ENCODE data around the gene LMAN1L. TPM values are rescaled to one million over a fixed set of nuclear protein-coding genes. Genes with fewer than 3 reads are reported as not detected.

The LMAN1L gene
- total and polyA plus RNA-seq, 5 experiments from 2014 or later: 0.57 to 0.80 TPM; not detected in 3

- Mint-ChIP-seq H3K4me3 (no peak overlapping the region), H3K9me3 (no peaks in the 10 kb centered on the region), H3K27ac (peak overlapping the region; percentile 55 to 89 (median 82)), H3K4me1 (peaks cover 20 to 49% (median 44%) of the 10 kb centered on the region in 4 donors), H3K27me3 (no peaks in the 10 kb centered on the region), H3K36me3 (peaks cover 0 to 31% (median 0%) of the 10 kb centered on the region in 3 donors)
- ATAC-seq (no peak), DNase-seq (no peak)
- POLR2A ChIA-PET: interaction anchor here (0.9 to 1.9 kb wide), 3 partner anchors 12 to 50 kb away, joined by 4 to 7 read pairs (median 7); partner anchors contain the start of gene SCAMP2
These were observed 44.5 kb downstream of the LMAN1L start for GRCh38 chr15:74857082-74857655.

GRCh38 chr15:74857671-74858368 lies 45.2 kb downstream of the LMAN1L start:
- H3K4me3 Mint-ChIP-seq: peak overlapping the region in 6 of 10 donors; percentile 7 to 52 (median 18)
- peaks cover 0 to 24% (median 0%) of the 10 kb centered on the region in 3 donors for H3K36me3 Mint-ChIP-seq
- H3K9me3 Mint-ChIP-seq: no peaks in the 10 kb centered on the region
- peak overlapping the region; percentile 43 to 89 (median 72) for H3K27ac Mint-ChIP-seq
- POLR2A ChIA-PET: interaction anchor here (0.5 to 1.9 kb wide), 8 partner anchors 9 to 242 kb away, joined by 3 to 8 read pairs (median 4); partner anchors contain the start of genes CLK3, FAM219B and SCAMP2
- DNase-seq: no peak
- ATAC-seq: peak in 1 of 2 donors; percentile 57
- no peaks in the 10 kb centered on the region for H3K27me3 Mint-ChIP-seq
- peaks cover 20 to 52% (median 44%) of the 10 kb centered on the region in 4 donors for H3K4me1 Mint-ChIP-seq

GRCh38 chr15:74858369-74858740 lies 45.7 kb downstream of the LMAN1L start:
- Mint-ChIP-seq H3K4me3 (peak overlapping the region in 6 of 10 donors; percentile 12 to 40 (median 26)), H3K9me3 (no peaks in the 10 kb centered on the region), H3K27me3 (no peaks in the 10 kb centered on the region), H3K36me3 (peaks cover 0 to 19% (median 0%) of the 10 kb centered on the region in 3 donors), H3K4me1 (peaks cover 18 to 55% (median 45%) of the 10 kb centered on the region in 4 donors), H3K27ac (peak overlapping the region in 8 of 10 donors; percentile 24 to 89 (median 72))
- no peak for ATAC-seq
- no peak for DNase-seq
- POLR2A ChIA-PET: interaction anchor here (0.7 to 1.9 kb wide), 6 partner anchors 9 to 243 kb away, joined by 3 to 8 read pairs (median 4); partner anchors contain the start of genes CLK3, FAM219B and SCAMP2

- Mint-ChIP-seq H3K36me3 (peaks cover 0 to 27% (median 5%) of the 10 kb centered on the region in 3 donors), H3K27me3 (no peaks in the 10 kb centered on the region), H3K27ac (peak overlapping the region; percentile 45 to 92 (median 79)), H3K4me3 (peak overlapping the region in 9 of 10 donors; percentile 0 to 64 (median 34)), H3K4me1 (peaks cover 33 to 76% (median 69%) of the 10 kb centered on the region in 4 donors), H3K9me3 (no peaks in the 10 kb centered on the region)
- peak; percentile 63 to 67 for ATAC-seq
- DNase-seq: peak in 1 of 10 donors; percentile 11
- POLR2A ChIA-PET: interaction anchor here (0.7 kb wide), 2 partner anchors 12 to 15 kb away, joined by 4 to 5 read pairs; no protein-coding TSS in a partner anchor
These were observed 50.8 kb downstream of the LMAN1L start for GRCh38 chr15:74863239-74864056.

- POLR2A ChIA-PET: interaction anchor here (0.6 kb wide), 1 partner anchor 38 kb away, joined by 5 read pairs; the partner anchor contains the start of gene CPLX3
- H3K4me1 Mint-ChIP-seq: peaks cover 29 to 77% (median 69%) of the 10 kb centered on the region in 4 donors
- H3K27me3 Mint-ChIP-seq: no peaks in the 10 kb centered on the region
- H3K4me3 Mint-ChIP-seq: peak overlapping the region in 8 of 10 donors; percentile 10 to 77 (median 58)
- peak overlapping the region; percentile 45 to 94 (median 87) for H3K27ac Mint-ChIP-seq
- ATAC-seq: no peak
- no peak for DNase-seq
- H3K9me3 Mint-ChIP-seq: no peaks in the 10 kb centered on the region
- peaks cover 0 to 27% (median 5%) of the 10 kb centered on the region in 3 donors for H3K36me3 Mint-ChIP-seq
These were observed 51.7 kb downstream of the LMAN1L start for GRCh38 chr15:74864296-74864695.

GRCh38 chr15:74865316-74865715 lies 52.7 kb downstream of the LMAN1L start:
- H3K27me3 Mint-ChIP-seq: no peaks in the 10 kb centered on the region
- POLR2A ChIA-PET: interaction anchor here (0.7 to 1.0 kb wide), 3 partner anchors 25 to 416 kb away, joined by 3 to 4 read pairs (median 3); partner anchors contain the start of gene MPI
- no peak for ATAC-seq

GRCh38 chr15:74866090-74866489 lies 53.5 kb downstream of the LMAN1L start:
- no peaks in the 10 kb centered on the region for H3K27me3 Mint-ChIP-seq
- peak overlapping the region in 8 of 10 donors; percentile 8 to 99 (median 65) for H3K4me3 Mint-ChIP-seq
- H3K36me3 Mint-ChIP-seq: peaks cover 0 to 32% (median 5%) of the 10 kb centered on the region in 3 donors
- no peak for ATAC-seq
- POLR2A ChIA-PET: interaction anchor here (1.0 kb wide), 1 partner anchor 11 kb away, joined by 3 read pairs; no protein-coding TSS in a partner anchor
- DNase-seq: no peak
- peak overlapping the region; percentile 14 to 94 (median 84) for H3K27ac Mint-ChIP-seq
- H3K9me3 Mint-ChIP-seq: no peaks in the 10 kb centered on the region
- H3K4me1 Mint-ChIP-seq: peaks cover 38 to 85% (median 80%) of the 10 kb centered on the region in 4 donors

More at GRCh38 chr15:74865316-74865715, 52.7 kb downstream of the LMAN1L start:
- peak overlapping the region; percentile 15 to 94 (median 86) for H3K27ac Mint-ChIP-seq
- DNase-seq: no peak
- peak overlapping the region in 7 of 10 donors; percentile 54 to 99 (median 63) for H3K4me3 Mint-ChIP-seq
- H3K36me3 Mint-ChIP-seq: peaks cover 0 to 29% (median 5%) of the 10 kb centered on the region in 3 donors
- H3K9me3 Mint-ChIP-seq: no peaks in the 10 kb centered on the region
- peaks cover 35 to 81% (median 74%) of the 10 kb centered on the region in 4 donors for H3K4me1 Mint-ChIP-seq

- Mint-ChIP-seq H3K36me3 (peaks cover 0 to 34% (median 5%) of the 10 kb centered on the region in 3 donors), H3K27me3 (no peaks in the 10 kb centered on the region), H3K9me3 (no peaks in the 10 kb centered on the region), H3K4me3 (peak overlapping the region; percentile 49 to 99 (median 74)), H3K4me1 (peaks cover 41 to 94% (median 86%) of the 10 kb centered on the region in 4 donors), H3K27ac (peak overlapping the region; percentile 55 to 91 (median 84))
- POLR2A ChIA-PET: interaction anchor here (0.6 to 7.3 kb wide), 7 partner anchors 10 to 70 kb away, joined by 3 to 68 read pairs (median 5); partner anchors contain the start of genes COX5A, MPI and ULK3
- no peak for DNase-seq
- no peak for ATAC-seq
These were observed 54.9 kb downstream of the LMAN1L start for GRCh38 chr15:74867466-74868038.

GRCh38 chr15:74868059-74868458 lies 55.4 kb downstream of the LMAN1L start:
- ATAC-seq: no peak
- no peaks in the 10 kb centered on the region for H3K27me3 Mint-ChIP-seq

GRCh38 chr15:74869372-74869725 lies 56.7 kb downstream of the LMAN1L start:
- peaks cover 37 to 93% (median 81%) of the 10 kb centered on the region in 4 donors for H3K4me1 Mint-ChIP-seq
- H3K9me3 Mint-ChIP-seq: no peaks in the 10 kb centered on the region
- ATAC-seq (no peak), DNase-seq (no peak)
- POLR2A ChIA-PET: interaction anchor here (0.6 to 7.3 kb wide), 10 partner anchors 11 to 620 kb away, joined by 3 to 68 read pairs (median 6); partner anchors contain the start of genes COX5A, FAM219B, MPI and ULK3
- peak overlapping the region; percentile 16 to 100 (median 96) for H3K4me3 Mint-ChIP-seq
- no peaks in the 10 kb centered on the region for H3K27me3 Mint-ChIP-seq
- H3K36me3 Mint-ChIP-seq: peaks cover 0 to 35% (median 5%) of the 10 kb centered on the region in 3 donors
- peak overlapping the region in 9 of 10 donors; percentile 38 to 89 (median 84) for H3K27ac Mint-ChIP-seq

More at GRCh38 chr15:74868059-74868458, 55.4 kb downstream of the LMAN1L start:
- H3K36me3 Mint-ChIP-seq: peaks cover 0 to 37% (median 5%) of the 10 kb centered on the region in 3 donors
- H3K4me1 Mint-ChIP-seq: peaks cover 44 to 96% (median 89%) of the 10 kb centered on the region in 4 donors
- peak overlapping the region; percentile 52 to 91 (median 84) for H3K27ac Mint-ChIP-seq
- H3K4me3 Mint-ChIP-seq: peak overlapping the region; percentile 49 to 99 (median 74)
- POLR2A ChIA-PET: interaction anchor here (0.7 to 7.3 kb wide), 5 partner anchors 21 to 36 kb away, joined by 3 to 68 read pairs (median 5); partner anchors contain the start of genes MPI and ULK3
- DNase-seq: no peak
- H3K9me3 Mint-ChIP-seq: no peaks in the 10 kb centered on the region

All from naive thymus-derived CD8-positive, alpha-beta T cell (primary cell).